Neural crest cell (in vitro differentiated cells): ENCODE results near the gene TMEM79. TPM values are rescaled to one million over a fixed set of nuclear protein-coding genes. Genes with fewer than 3 reads are reported as not detected.
A peak's percentile ranks its signal among the peaks of the same experiment; 100 is the strongest.

Source experiments
- DNase-seq: peaks from one replicate; pipeline ENCODE4 v3.0.0; 2021; ENCODE audit warnings: low read depth, mixed read lengths, low spot score
- H3K27ac Mint-ChIP-seq: one replicate; pipeline ENCODE4 v1.8.0; 2021; ENCODE audit warnings: mild to moderate bottlenecking, mixed read lengths; ENCODE audit not compliant: unreplicated experiment
- H3K27me3 Mint-ChIP-seq: 2 replicates; pipeline ENCODE4 v1.8.0; 2021; ENCODE audit warnings: low read depth, mild to moderate bottlenecking, mixed read lengths
- H3K36me3 Mint-ChIP-seq: 2 replicates; pipeline ENCODE4 v1.8.0; 2021; ENCODE audit warnings: low read depth, mild to moderate bottlenecking, mixed read lengths
- H3K4me1 Mint-ChIP-seq: 2 replicates; pipeline ENCODE4 v1.8.0; 2021; ENCODE audit warnings: mixed read lengths
- H3K4me3 Mint-ChIP-seq: one replicate; pipeline ENCODE4 v1.8.0; 2021; ENCODE audit warnings: mild to moderate bottlenecking, mixed read lengths
- H3K9me3 Mint-ChIP-seq: 2 replicates; pipeline ENCODE4 v1.8.0; 2021; ENCODE audit warnings: mixed read lengths
- total RNA-seq: library from RNA; stranded (reverse); gene quantifications from 2 replicates; pipeline ENCODE4 v1.2.1, GENCODE V29; 2021
- TF ChIP-seq, protein P1 (sequence below): fragments of 200-600 bp; sonication (generic); conservative IDR thresholded peaks from 2 replicates; pipeline ENCODE4 v1.5.0; 2021; ENCODE audit warnings: antibody characterized with exemption, mild to moderate bottlenecking

Gene TMEM79
- total RNA-seq, 1 donor from 2014 or later = 4.6 TPM

DNA sequence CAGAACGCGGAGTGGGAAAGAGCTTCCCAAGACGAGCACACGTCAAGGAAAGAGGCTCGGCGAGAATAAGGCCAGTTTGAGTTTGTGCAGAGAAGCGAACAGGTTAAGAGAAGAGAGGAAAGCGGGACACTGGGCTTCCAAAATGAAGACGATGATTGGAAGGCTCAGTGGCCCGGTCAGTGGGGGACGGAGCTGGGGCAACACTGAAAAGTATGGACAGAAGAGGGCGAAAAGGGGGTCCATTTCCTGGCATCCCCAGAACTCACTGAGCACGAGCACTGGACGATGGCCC, 53.7 kb downstream of the TMEM79 start:
- Mint-ChIP-seq H3K27me3 (no peaks in the 10 kb centered on the region), H3K27ac (peak overlapping the region; percentile 85), H3K36me3 (peaks cover 11% of the 10 kb centered on the region), H3K4me1 (peaks cover 40% of the 10 kb centered on the region), H3K9me3 (no peaks in the 10 kb centered on the region), H3K4me3 (peak overlapping the region; percentile 98)
- DNase-seq = no peak
- TF ChIP-seq, protein P1, sequence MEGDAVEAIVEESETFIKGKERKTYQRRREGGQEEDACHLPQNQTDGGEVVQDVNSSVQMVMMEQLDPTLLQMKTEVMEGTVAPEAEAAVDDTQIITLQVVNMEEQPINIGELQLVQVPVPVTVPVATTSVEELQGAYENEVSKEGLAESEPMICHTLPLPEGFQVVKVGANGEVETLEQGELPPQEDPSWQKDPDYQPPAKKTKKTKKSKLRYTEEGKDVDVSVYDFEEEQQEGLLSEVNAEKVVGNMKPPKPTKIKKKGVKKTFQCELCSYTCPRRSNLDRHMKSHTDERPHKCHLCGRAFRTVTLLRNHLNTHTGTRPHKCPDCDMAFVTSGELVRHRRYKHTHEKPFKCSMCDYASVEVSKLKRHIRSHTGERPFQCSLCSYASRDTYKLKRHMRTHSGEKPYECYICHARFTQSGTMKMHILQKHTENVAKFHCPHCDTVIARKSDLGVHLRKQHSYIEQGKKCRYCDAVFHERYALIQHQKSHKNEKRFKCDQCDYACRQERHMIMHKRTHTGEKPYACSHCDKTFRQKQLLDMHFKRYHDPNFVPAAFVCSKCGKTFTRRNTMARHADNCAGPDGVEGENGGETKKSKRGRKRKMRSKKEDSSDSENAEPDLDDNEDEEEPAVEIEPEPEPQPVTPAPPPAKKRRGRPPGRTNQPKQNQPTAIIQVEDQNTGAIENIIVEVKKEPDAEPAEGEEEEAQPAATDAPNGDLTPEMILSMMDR = no peak

DNA sequence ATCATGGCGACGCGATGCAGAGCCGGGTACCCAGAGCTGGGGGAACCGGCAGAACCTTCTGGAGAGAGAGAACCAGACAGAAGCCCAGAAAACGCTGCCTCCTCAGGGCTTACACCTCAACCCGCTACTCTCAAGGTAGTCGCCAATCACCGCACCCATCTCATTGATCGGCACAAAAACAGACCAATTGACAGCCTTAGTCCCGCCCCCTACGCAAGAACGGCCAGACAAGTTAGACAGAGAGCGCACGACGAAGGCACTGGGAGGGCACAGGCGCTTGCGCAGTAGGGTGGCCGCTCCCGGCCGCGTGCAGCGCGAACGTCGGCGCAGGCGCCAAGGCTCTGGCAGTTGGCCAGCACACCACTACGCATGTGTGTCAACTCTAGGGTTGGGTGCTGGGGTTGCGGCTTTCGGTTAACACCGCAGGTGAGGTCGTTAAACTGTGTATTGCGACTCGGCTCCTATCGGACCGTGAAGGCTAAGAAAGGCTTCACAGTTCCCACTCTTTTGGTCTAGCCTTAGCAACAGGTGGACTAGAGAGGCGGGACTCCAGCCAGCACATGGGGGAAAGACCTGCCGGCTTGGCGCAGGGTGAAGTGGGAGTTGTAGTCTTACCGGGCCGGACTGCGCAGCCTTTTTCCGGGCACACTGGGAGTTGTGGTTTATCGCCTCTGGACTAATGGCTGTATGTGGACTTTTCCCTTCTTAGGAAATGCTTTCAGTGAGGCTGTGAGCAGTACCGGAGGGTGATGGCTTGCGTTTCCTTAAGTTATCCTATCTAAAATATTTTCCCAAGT, 54.3 kb downstream of the TMEM79 start, which contains the start of the genes CCT3 and TSACC:
Gene CCT3, minus strand, starts transcription at position 113 of the 797 bp plus-strand sequence. Its CDS starts 108 bp downstream, at position 5.
Gene TSACC, plus strand, starts transcription at position 347 of the 797 bp plus-strand sequence. CDS start 1,232 bp downstream, outside the sequence.
- DNase-seq = peak; percentile 100
- Mint-ChIP-seq H3K4me1 (peaks cover 40% of the 10 kb centered on the region), H3K36me3 (peaks cover 11% of the 10 kb centered on the region), H3K4me3 (peak within 1 kb of the TSS; percentile 98), H3K27ac (peak within 1 kb of the TSS; percentile 95), H3K9me3 (no peaks in the 10 kb centered on the region), H3K27me3 (peaks cover 2% of the 10 kb centered on the region)
- TF ChIP-seq, protein P1 = no peak

Other genes with a start within 250 kb of the TMEM79 start
- gene UBQLN4, start 230.5 kb upstream of the TMEM79 start, total RNA-seq = 70.4 and 78.0 TPM in 2 replicates
- 49.4 and 55.6 TPM in 2 replicates for gene LAMTOR2, start 229.5 kb upstream of the TMEM79 start, total RNA-seq
- not detected in 2 replicates for gene RAB25, start 223.2 kb upstream of the TMEM79 start, total RNA-seq
- 114 and 120 TPM in 2 replicates for gene MEX3A, start 201.9 kb upstream of the TMEM79 start, total RNA-seq
- gene LMNA, start 169.6 kb upstream of the TMEM79 start, total RNA-seq = 51.0 and 51.7 TPM in 2 replicates
- 1.3 and 2.1 TPM in 2 replicates for gene SEMA4A, start 130.7 kb upstream of the TMEM79 start, total RNA-seq
- gene SLC25A44, start 90.2 kb upstream of the TMEM79 start, total RNA-seq = 19.1 and 22.7 TPM in 2 replicates
- 82.5 and 83.3 TPM in 2 replicates for gene PMF1, start 71.3 kb upstream of the TMEM79 start, total RNA-seq
- 2.5 and 3.0 TPM in 2 replicates for gene BGLAP, start 42.1 kb upstream of the TMEM79 start, total RNA-seq
- 15.8 and 17.1 TPM in 2 replicates for gene PAQR6, start 36.3 kb upstream of the TMEM79 start, total RNA-seq
- gene SMG5, start 1.5 kb upstream of the TMEM79 start, total RNA-seq = 116 and 122 TPM in 2 replicates
- gene GLMP, start 11.4 kb downstream of the TMEM79 start, total RNA-seq = 34.2 and 38.0 TPM in 2 replicates
- gene VHLL, start 15.0 kb downstream of the TMEM79 start, total RNA-seq = 0.77 TPM in 1 of 2 replicates, not detected in the other
- 343 and 346 TPM in 2 replicates for gene CCT3, start 54.0 kb downstream of the TMEM79 start, total RNA-seq
- 0.66 and 1.0 TPM in 2 replicates for gene TSACC, start 54.2 kb downstream of the TMEM79 start, total RNA-seq
- gene RHBG, start 84.9 kb downstream of the TMEM79 start, total RNA-seq = not detected in 2 replicates
- 12.2 and 17.3 TPM in 2 replicates for gene MEF2D, start 216.4 kb downstream of the TMEM79 start, total RNA-seq